DND-41 (cell line): ENCODE measurements around the gene MAB21L3.

Source experiments
- EZH2 ChIP-seq: IDR thresholded peaks from 3 replicates; pipeline ENCODE4 v1.6.1; 2012; ENCODE audit warnings: borderline replicate concordance, low read depth, mild to moderate bottlenecking, moderate library complexity, low read length, inconsistent platforms; ENCODE audit not compliant: severe bottlenecking
- TF ChIP-seq, protein P1 (sequence below): IDR thresholded peaks from 2 replicates; pipeline ENCODE4 v1.5.1; 2012; ENCODE audit warnings: borderline replicate concordance, low read length, moderate library complexity, mild to moderate bottlenecking; ENCODE audit not compliant: poor library complexity, severe bottlenecking; ENCODE audit errors: extremely low read depth

DNA sequence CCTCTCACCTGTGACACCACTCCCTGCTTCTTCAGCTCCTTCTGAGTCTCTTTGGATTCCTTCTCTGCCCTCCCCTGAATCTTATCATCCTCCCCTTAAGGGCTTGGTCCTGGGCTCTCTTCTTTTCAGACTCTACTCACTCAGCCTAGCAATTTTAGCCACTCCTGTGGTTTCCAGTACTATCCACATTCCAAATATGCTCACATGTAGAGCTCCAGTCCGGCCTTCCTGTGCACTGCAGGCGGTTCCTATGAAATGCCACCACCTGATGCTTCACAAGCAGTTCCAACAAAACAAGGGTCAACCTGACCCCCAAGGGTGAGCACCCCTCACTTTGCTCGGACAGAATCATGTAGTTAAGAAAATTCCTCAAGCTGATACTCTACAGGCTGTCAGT, 35.9 kb downstream of the MAB21L3 start:
- TF ChIP-seq, protein P1, sequence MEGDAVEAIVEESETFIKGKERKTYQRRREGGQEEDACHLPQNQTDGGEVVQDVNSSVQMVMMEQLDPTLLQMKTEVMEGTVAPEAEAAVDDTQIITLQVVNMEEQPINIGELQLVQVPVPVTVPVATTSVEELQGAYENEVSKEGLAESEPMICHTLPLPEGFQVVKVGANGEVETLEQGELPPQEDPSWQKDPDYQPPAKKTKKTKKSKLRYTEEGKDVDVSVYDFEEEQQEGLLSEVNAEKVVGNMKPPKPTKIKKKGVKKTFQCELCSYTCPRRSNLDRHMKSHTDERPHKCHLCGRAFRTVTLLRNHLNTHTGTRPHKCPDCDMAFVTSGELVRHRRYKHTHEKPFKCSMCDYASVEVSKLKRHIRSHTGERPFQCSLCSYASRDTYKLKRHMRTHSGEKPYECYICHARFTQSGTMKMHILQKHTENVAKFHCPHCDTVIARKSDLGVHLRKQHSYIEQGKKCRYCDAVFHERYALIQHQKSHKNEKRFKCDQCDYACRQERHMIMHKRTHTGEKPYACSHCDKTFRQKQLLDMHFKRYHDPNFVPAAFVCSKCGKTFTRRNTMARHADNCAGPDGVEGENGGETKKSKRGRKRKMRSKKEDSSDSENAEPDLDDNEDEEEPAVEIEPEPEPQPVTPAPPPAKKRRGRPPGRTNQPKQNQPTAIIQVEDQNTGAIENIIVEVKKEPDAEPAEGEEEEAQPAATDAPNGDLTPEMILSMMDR: no peak
- no peak for TF ChIP-seq EZH2
